Measurements from ENCODE around the gene RUNX2.

The RUNX2 gene

GRCh38 chr6:45454008-45454911, 126.1 kb downstream of the RUNX2 start:
- TF ChIP-seq FOXM1 (IDR thresholded peaks at IDR 0.05; ENCODE audit: borderline replicate concordance, low read depth) (no peak), YY1 (IDR thresholded peaks at IDR 0.05; ENCODE audit: low read depth) (no peak), EP300 (IDR thresholded peaks at IDR 0.05; ENCODE audit: borderline replicate concordance) (no peak), CREB1 (IDR thresholded peaks at IDR 0.05; ENCODE audit: low read depth) (no peak)

GRCh38 chr6:45455408-45455807, 127.3 kb downstream of the RUNX2 start:
- TF ChIP-seq CREB1 (IDR thresholded peaks at IDR 0.05; ENCODE audit: low read depth) = no peak
- no peak for TF ChIP-seq TEAD4 (IDR thresholded peaks at IDR 0.05)
- no peak for TF ChIP-seq RAD21 (IDR thresholded peaks at IDR 0.05; ENCODE audit: low read depth)
- TF ChIP-seq MAX (IDR thresholded peaks at IDR 0.05) = no peak
- TF ChIP-seq FOXM1 (IDR thresholded peaks at IDR 0.05; ENCODE audit: borderline replicate concordance, low read depth) = no peak
- no peak for TF ChIP-seq EGR1 (IDR thresholded peaks at IDR 0.05)

- no peak for TF ChIP-seq TAF1 (IDR thresholded peaks at IDR 0.05; ENCODE audit: low read depth)
- TF ChIP-seq MAX (IDR thresholded peaks at IDR 0.05) = no peak
- TF ChIP-seq NFIC (IDR thresholded peaks at IDR 0.05) = no peak
- TF ChIP-seq RAD21 (IDR thresholded peaks at IDR 0.05; ENCODE audit: low read depth) = no peak
- no peak for TF ChIP-seq CREB1 (IDR thresholded peaks at IDR 0.05; ENCODE audit: low read depth)
- no peak for TF ChIP-seq EP300 (IDR thresholded peaks at IDR 0.05; ENCODE audit: borderline replicate concordance)
- TF ChIP-seq YY1 (IDR thresholded peaks at IDR 0.05; ENCODE audit: low read depth) = no peak
- TF ChIP-seq USF1 (IDR thresholded peaks at IDR 0.05) = no peak
- no peak for TF ChIP-seq TEAD4 (IDR thresholded peaks at IDR 0.05)
- no peak for TF ChIP-seq TCF12 (IDR thresholded peaks at IDR 0.05; ENCODE audit: low read depth)
- TF ChIP-seq ZBTB7A (IDR thresholded peaks at IDR 0.05; ENCODE audit: low read depth) = no peak
- no peak for TF ChIP-seq EGR1 (IDR thresholded peaks at IDR 0.05)
- TF ChIP-seq FOXM1 (IDR thresholded peaks at IDR 0.05; ENCODE audit: borderline replicate concordance, low read depth) = no peak
- no peak for TF ChIP-seq CEBPB (IDR thresholded peaks at IDR 0.05)
- TF ChIP-seq REST (IDR thresholded peaks at IDR 0.05; ENCODE audit: low read depth) = no peak
These were observed 129.0 kb downstream of the RUNX2 start for GRCh38 chr6:45457141-45457540.

- TF ChIP-seq FOXM1 (IDR thresholded peaks at IDR 0.05; ENCODE audit: borderline replicate concordance, low read depth) (no peak), TAF1 (IDR thresholded peaks at IDR 0.05; ENCODE audit: low read depth) (no peak), RAD21 (IDR thresholded peaks at IDR 0.05; ENCODE audit: low read depth) (no peak), REST (IDR thresholded peaks at IDR 0.05; ENCODE audit: low read depth) (no peak), NFIC (IDR thresholded peaks at IDR 0.05) (no peak), EP300 (IDR thresholded peaks at IDR 0.05; ENCODE audit: borderline replicate concordance) (no peak), TCF12 (IDR thresholded peaks at IDR 0.05; ENCODE audit: low read depth) (no peak), EGR1 (IDR thresholded peaks at IDR 0.05) (no peak), CREB1 (IDR thresholded peaks at IDR 0.05; ENCODE audit: low read depth) (no peak)
These were observed 130.5 kb downstream of the RUNX2 start for GRCh38 chr6:45458672-45459071.

- TF ChIP-seq RAD21 (IDR thresholded peaks at IDR 0.05; ENCODE audit: low read depth) (no peak), TEAD4 (IDR thresholded peaks at IDR 0.05) (no peak), EGR1 (IDR thresholded peaks at IDR 0.05) (no peak), CEBPB (IDR thresholded peaks at IDR 0.05) (no peak), TAF1 (IDR thresholded peaks at IDR 0.05; ENCODE audit: low read depth) (no peak), CREB1 (IDR thresholded peaks at IDR 0.05; ENCODE audit: low read depth) (no peak), ZBTB7A (IDR thresholded peaks at IDR 0.05; ENCODE audit: low read depth) (no peak), FOXM1 (IDR thresholded peaks at IDR 0.05; ENCODE audit: borderline replicate concordance, low read depth) (no peak)
These were observed 132.0 kb downstream of the RUNX2 start for GRCh38 chr6:45460166-45460565.

- TF ChIP-seq ZBTB7A (IDR thresholded peaks at IDR 0.05; ENCODE audit: low read depth) (no peak), CREB1 (IDR thresholded peaks at IDR 0.05; ENCODE audit: low read depth) (no peak), TAF1 (IDR thresholded peaks at IDR 0.05; ENCODE audit: low read depth) (no peak), USF1 (IDR thresholded peaks at IDR 0.05) (no peak), NFIC (IDR thresholded peaks at IDR 0.05) (no peak), CEBPB (IDR thresholded peaks at IDR 0.05) (no peak), EP300 (IDR thresholded peaks at IDR 0.05; ENCODE audit: borderline replicate concordance) (no peak), FOXM1 (IDR thresholded peaks at IDR 0.05; ENCODE audit: borderline replicate concordance, low read depth) (no peak), TCF12 (IDR thresholded peaks at IDR 0.05; ENCODE audit: low read depth) (no peak), REST (IDR thresholded peaks at IDR 0.05; ENCODE audit: low read depth) (no peak), TEAD4 (IDR thresholded peaks at IDR 0.05) (no peak), EGR1 (IDR thresholded peaks at IDR 0.05) (no peak), MAX (IDR thresholded peaks at IDR 0.05) (no peak), RAD21 (IDR thresholded peaks at IDR 0.05; ENCODE audit: low read depth) (no peak), YY1 (IDR thresholded peaks at IDR 0.05; ENCODE audit: low read depth) (no peak)
These were observed 133.4 kb downstream of the RUNX2 start for GRCh38 chr6:45461486-45461885.
